ENCODE results near the gene KRTAP6-3. TPM values are rescaled to one million over a fixed set of nuclear protein-coding genes. Genes with fewer than 3 reads are reported as not detected.

KRTAP6-3 gene
- total and polyA plus RNA-seq, 2 experiments from 2014 or later, result not detected

DNA sequence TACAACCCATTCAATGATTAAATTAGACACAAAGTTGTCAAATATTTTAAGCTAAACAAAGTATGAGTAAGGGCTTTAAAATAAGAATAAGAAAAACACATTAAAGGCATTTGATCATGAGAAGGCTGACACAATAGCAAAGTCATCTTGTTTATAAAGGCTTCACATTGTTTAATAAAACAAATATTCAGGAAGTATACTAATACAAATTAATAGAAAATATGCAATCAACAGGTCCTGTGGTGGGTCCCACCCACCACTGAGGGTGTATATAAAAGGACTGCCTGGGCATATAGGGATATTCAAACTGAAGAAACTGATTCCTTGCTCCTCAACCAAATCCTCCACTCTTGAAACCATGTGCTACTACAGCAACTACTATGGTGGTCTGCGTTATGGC, 42.7 kb downstream of the KRTAP6-3 start, which contains the start of gene KRTAP20-2:
Gene KRTAP20-2 (plus strand): TSS at position 301 of the 400 bp plus-strand sequence. CDS start 58 bp downstream, at position 359.
- no peak within 1 kb of the TSS for H3K27ac Mint-ChIP-seq
- no peaks in the 10 kb centered on the region for H3K4me1 Mint-ChIP-seq
- no peaks in the 10 kb centered on the region for H3K36me3 Mint-ChIP-seq (ENCODE audit: low read depth)
- no peaks in the 10 kb centered on the region for H4K20me1 ChIP-seq (replicated peaks; ENCODE audit: insufficient read depth)
- no peak within 1 kb of the TSS for H3K4me2 ChIP-seq
- peaks cover 2% of the 10 kb centered on the region for H3K27me3 Mint-ChIP-seq (ENCODE audit: insufficient read depth, low read depth, poor library complexity)
- no peaks in the 10 kb centered on the region; the same call in 1 of the 2 replicates for H3K9me2 ChIP-seq (ENCODE audit: insufficient read depth)
- no peaks in the 10 kb centered on the region for H3K79me2 ChIP-seq (replicated peaks; ENCODE audit: insufficient read depth)
- no peaks in the 10 kb centered on the region; the same call in 2 of the 3 replicates for H3K9me3 Mint-ChIP-seq
- no peaks in the 10 kb centered on the region for H3K36me3 ChIP-seq (ENCODE audit: insufficient read depth)
- H3K4me1 ChIP-seq (ENCODE audit: insufficient read depth), result no peaks in the 10 kb centered on the region
- DNase-seq (ENCODE audit: low spot score), result no peak
- no peak within 1 kb of the TSS for H2AFZ ChIP-seq
- H3K27me3 ChIP-seq (ENCODE audit: insufficient read depth), result no peaks in the 10 kb centered on the region
- no peak for ATAC-seq
- TF ChIP-seq ZNF114 (CRISPR knock-in tag; IDR thresholded peaks at IDR 0.05) (no peak), CREB1 (CRISPR knock-in tag; IDR thresholded peaks at IDR 0.05; ENCODE audit: low read depth) (no peak), NANOG (IDR thresholded peaks at IDR 0.05; ENCODE audit: borderline replicate concordance) (no peak), JUNB (IDR thresholded peaks at IDR 0.05; ENCODE audit: unreplicated experiment) (no peak), ZNF331 (CRISPR knock-in tag; IDR thresholded peaks at IDR 0.05; ENCODE audit: low read depth) (no peak), EZH2 (IDR thresholded peaks at IDR 0.05; ENCODE audit: low read depth, unreplicated experiment) (no peak), POLR2AphosphoS5 (IDR thresholded peaks at IDR 0.05; ENCODE audit: low read depth) (no peak)
- TF ChIP-seq, protein P1, sequence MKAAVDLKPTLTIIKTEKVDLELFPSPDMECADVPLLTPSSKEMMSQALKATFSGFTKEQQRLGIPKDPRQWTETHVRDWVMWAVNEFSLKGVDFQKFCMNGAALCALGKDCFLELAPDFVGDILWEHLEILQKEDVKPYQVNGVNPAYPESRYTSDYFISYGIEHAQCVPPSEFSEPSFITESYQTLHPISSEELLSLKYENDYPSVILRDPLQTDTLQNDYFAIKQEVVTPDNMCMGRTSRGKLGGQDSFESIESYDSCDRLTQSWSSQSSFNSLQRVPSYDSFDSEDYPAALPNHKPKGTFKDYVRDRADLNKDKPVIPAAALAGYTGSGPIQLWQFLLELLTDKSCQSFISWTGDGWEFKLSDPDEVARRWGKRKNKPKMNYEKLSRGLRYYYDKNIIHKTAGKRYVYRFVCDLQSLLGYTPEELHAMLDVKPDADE (IDR thresholded peaks at IDR 0.05), result no peak
- TF ChIP-seq, protein P2, sequence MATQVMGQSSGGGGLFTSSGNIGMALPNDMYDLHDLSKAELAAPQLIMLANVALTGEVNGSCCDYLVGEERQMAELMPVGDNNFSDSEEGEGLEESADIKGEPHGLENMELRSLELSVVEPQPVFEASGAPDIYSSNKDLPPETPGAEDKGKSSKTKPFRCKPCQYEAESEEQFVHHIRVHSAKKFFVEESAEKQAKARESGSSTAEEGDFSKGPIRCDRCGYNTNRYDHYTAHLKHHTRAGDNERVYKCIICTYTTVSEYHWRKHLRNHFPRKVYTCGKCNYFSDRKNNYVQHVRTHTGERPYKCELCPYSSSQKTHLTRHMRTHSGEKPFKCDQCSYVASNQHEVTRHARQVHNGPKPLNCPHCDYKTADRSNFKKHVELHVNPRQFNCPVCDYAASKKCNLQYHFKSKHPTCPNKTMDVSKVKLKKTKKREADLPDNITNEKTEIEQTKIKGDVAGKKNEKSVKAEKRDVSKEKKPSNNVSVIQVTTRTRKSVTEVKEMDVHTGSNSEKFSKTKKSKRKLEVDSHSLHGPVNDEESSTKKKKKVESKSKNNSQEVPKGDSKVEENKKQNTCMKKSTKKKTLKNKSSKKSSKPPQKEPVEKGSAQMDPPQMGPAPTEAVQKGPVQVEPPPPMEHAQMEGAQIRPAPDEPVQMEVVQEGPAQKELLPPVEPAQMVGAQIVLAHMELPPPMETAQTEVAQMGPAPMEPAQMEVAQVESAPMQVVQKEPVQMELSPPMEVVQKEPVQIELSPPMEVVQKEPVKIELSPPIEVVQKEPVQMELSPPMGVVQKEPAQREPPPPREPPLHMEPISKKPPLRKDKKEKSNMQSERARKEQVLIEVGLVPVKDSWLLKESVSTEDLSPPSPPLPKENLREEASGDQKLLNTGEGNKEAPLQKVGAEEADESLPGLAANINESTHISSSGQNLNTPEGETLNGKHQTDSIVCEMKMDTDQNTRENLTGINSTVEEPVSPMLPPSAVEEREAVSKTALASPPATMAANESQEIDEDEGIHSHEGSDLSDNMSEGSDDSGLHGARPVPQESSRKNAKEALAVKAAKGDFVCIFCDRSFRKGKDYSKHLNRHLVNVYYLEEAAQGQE (IDR thresholded peaks at IDR 0.05; ENCODE audit: unreplicated experiment), result no peak
- TF ChIP-seq, protein P3, sequence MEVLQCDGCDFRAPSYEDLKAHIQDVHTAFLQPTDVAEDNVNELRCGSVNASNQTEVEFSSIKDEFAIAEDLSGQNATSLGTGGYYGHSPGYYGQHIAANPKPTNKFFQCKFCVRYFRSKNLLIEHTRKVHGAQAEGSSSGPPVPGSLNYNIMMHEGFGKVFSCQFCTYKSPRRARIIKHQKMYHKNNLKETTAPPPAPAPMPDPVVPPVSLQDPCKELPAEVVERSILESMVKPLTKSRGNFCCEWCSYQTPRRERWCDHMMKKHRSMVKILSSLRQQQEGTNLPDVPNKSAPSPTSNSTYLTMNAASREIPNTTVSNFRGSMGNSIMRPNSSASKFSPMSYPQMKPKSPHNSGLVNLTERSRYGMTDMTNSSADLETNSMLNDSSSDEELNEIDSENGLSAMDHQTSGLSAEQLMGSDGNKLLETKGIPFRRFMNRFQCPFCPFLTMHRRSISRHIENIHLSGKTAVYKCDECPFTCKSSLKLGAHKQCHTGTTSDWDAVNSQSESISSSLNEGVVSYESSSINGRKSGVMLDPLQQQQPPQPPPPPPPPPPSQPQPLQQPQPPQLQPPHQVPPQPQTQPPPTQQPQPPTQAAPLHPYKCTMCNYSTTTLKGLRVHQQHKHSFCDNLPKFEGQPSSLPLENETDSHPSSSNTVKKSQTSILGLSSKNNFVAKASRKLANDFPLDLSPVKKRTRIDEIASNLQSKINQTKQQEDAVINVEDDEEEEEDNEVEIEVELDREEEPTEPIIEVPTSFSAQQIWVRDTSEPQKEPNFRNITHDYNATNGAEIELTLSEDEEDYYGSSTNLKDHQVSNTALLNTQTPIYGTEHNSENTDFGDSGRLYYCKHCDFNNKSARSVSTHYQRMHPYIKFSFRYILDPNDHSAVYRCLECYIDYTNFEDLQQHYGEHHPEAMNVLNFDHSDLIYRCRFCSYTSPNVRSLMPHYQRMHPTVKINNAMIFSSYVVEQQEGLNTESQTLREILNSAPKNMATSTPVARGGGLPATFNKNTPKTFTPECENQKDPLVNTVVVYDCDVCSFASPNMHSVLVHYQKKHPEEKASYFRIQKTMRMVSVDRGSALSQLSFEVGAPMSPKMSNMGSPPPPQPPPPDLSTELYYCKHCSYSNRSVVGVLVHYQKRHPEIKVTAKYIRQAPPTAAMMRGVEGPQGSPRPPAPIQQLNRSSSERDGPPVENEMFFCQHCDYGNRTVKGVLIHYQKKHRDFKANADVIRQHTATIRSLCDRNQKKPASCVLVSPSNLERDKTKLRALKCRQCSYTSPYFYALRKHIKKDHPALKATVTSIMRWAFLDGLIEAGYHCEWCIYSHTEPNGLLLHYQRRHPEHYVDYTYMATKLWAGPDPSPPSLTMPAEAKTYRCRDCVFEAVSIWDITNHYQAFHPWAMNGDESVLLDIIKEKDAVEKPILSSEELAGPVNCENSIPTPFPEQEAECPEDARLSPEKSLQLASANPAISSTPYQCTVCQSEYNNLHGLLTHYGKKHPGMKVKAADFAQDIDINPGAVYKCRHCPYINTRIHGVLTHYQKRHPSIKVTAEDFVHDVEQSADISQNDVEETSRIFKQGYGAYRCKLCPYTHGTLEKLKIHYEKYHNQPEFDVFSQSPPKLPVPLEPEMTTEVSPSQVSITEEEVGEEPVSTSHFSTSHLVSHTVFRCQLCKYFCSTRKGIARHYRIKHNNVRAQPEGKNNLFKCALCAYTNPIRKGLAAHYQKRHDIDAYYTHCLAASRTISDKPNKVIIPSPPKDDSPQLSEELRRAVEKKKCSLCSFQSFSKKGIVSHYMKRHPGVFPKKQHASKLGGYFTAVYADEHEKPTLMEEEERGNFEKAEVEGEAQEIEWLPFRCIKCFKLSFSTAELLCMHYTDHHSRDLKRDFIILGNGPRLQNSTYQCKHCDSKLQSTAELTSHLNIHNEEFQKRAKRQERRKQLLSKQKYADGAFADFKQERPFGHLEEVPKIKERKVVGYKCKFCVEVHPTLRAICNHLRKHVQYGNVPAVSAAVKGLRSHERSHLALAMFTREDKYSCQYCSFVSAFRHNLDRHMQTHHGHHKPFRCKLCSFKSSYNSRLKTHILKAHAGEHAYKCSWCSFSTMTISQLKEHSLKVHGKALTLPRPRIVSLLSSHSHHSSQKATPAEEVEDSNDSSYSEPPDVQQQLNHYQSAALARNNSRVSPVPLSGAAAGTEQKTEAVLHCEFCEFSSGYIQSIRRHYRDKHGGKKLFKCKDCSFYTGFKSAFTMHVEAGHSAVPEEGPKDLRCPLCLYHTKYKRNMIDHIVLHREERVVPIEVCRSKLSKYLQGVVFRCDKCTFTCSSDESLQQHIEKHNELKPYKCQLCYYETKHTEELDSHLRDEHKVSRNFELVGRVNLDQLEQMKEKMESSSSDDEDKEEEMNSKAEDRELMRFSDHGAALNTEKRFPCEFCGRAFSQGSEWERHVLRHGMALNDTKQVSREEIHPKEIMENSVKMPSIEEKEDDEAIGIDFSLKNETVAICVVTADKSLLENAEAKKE (CRISPR knock-in tag; IDR thresholded peaks at IDR 0.05), result no peak
- TF ChIP-seq, protein P4, sequence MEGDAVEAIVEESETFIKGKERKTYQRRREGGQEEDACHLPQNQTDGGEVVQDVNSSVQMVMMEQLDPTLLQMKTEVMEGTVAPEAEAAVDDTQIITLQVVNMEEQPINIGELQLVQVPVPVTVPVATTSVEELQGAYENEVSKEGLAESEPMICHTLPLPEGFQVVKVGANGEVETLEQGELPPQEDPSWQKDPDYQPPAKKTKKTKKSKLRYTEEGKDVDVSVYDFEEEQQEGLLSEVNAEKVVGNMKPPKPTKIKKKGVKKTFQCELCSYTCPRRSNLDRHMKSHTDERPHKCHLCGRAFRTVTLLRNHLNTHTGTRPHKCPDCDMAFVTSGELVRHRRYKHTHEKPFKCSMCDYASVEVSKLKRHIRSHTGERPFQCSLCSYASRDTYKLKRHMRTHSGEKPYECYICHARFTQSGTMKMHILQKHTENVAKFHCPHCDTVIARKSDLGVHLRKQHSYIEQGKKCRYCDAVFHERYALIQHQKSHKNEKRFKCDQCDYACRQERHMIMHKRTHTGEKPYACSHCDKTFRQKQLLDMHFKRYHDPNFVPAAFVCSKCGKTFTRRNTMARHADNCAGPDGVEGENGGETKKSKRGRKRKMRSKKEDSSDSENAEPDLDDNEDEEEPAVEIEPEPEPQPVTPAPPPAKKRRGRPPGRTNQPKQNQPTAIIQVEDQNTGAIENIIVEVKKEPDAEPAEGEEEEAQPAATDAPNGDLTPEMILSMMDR (conservative IDR thresholded peaks at IDR 0.05; ENCODE audit: low read depth in 2 of 2), result no peak
- no peaks in the 10 kb centered on the region for H3F3A ChIP-seq (replicated peaks; ENCODE audit: low read depth)
- no peak within 1 kb of the TSS for H3K27ac ChIP-seq (ENCODE audit: low read depth)
- no peak within 1 kb of the TSS for H3K4me3 Mint-ChIP-seq
- H3K4me3 ChIP-seq, result no peak within 1 kb of the TSS

Data from GM23338 (cell line).